ENCODE results near the gene C19orf47.
"Not testable (repeated sequence)": the region's sequence is repeated elsewhere in the genome, so short reads cannot be mapped to it uniquely, and the experiment has no call there.

The C19orf47 gene

DNA sequence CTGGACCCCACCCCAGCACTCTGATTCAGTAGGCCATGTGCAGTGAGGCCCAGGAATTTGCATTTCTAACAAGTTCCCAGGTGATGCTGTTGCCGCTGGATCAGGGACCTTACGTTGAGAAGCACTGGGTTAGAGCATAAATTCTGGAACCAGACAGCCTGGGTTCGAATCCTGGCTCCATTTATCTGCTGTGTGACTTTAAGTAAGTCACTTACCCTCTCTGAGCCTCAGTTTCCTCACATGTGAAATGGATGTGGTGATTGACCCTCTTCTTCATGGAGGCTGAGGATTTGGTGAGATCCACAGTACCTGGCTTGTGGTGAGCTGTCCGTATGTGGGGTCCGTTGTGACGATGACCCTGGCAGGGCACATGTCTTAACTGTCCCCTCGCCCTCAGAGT is 25.9 kb upstream of the C19orf47 start:
- no peak for DNase-seq

DNA sequence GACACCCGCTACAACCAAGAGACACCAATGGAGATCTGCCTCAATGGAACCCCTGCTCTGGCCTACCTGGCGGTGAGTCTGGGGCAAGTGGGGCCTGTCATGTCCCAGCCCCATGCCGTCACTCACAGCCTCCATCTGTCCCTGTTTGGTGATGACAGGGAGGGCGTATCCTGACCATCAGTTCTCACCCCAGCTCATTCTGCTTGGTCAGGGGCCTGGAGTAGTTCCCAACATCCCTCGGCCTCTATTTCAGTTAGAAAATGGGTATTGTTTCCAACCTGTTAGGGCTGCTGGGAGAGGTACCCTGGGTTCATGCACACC is 23.6 kb upstream of the C19orf47 start:
- no peak for DNase-seq

DNA sequence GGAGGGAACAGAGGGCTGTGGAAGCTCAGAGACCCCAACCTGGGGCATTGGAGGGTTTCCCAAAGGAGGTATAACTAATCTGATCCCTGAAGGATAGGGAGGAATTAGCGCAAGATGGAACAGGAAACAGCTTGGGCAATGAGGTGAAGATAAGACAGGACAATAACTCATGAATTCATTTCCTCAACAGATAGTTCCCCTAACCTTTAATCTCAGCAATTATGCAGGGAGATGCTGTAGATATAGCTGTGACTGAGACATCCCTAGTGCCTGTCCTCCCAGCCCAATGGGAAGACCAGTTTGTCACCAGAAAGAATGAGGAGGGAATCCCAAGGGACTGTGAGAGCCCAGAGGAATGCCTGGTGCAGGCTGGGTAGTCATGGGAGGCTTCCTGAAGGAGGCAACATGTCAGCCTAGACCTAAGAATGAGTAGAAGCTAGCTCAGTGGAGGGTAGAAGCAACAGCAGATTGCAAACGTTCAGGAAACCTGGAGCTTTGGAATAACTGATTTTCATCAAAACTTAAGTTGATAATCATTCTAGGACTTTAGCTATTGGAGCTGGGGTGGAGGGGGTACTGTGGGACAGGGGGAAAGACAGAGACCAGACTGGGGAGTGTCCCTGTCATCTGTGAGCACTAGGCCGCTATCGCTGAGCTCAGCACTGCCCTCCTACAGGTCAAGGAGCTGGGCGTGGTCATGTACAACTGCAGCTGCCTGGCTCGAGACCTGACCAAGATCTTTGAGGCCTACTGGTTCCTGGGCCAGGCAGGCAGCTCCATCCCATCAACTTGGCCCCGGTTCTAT is 23.0 kb upstream of the C19orf47 start:
- no peak for DNase-seq

DNA sequence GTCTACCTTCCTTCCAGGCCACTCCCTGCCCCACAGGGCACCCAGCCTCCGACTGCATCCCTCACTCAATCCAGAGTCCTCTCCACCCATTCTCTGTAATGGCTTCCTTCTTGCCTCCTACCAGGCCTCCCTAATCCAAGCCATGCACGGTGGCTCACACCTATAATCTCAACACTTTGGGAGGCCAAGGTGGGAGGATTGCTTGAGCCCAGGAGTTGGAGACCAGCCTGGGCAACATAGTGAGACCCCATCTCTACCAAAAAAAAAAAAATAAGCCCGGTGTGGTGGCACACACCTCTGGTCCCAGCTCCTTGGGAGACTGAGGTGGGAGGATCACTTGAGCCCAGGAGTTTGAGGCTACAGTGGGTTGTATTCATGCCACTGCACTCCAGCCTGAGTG is 22.1 kb upstream of the C19orf47 start:
- DNase-seq = not testable (repeated sequence)

DNA sequence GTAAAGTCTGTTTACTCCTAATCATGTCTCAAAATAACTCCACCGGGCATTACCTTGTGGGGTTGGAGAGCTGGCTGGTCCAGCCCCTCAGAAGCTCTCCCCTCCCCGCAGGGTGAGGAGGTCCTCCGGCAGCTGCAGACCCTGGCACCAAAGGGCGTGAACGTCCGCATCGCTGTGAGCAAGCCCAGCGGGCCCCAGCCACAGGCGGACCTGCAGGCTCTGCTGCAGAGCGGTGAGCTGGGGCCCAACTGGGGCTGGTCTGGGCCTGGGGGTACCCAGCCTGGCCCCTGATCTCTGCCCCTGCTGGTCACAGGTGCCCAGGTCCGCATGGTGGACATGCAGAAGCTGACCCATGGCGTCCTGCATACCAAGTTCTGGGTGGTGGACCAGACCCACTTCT is 21.6 kb upstream of the C19orf47 start:
- no peak for DNase-seq

DNA sequence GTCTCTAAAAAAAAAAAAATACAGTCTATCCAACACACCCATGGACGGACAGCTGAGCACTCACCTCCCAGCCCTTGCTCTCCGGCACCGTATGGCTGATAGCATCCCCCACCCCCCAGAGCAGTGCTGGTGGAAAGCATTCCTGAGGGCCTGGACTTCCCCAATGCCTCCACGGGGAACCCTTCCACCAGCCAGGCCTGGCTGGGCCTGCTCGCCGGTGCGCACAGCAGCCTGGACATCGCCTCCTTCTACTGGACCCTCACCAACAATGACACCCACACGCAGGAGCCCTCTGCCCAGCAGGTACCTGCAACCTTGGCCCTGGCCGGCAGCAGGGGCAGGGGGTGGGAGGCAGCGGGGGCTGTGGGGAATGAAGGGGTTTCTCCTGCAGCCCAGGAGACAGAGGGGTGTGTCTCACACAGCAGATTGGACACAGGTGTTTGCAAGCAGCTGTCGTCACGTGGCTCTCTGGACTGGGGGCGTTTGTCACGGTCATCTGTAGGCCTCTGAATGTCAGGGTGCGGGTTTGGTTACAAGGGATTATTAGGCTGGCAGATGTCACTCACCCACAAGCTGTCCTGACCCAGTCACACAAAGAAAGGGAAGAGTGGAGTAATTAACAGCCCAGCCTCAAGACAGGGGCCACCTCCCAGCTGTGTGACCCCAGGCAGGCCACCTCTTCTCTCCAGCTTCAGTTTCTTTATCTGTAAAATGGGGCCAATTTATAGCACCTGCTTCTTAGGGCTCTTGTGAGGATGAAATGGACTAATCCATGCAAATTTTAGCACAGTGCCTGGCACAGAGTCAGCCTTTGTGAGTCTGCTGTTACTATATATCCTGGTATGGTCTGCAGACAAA is 19.6 kb upstream of the C19orf47 start:
- DNase-seq = no peak

DNA sequence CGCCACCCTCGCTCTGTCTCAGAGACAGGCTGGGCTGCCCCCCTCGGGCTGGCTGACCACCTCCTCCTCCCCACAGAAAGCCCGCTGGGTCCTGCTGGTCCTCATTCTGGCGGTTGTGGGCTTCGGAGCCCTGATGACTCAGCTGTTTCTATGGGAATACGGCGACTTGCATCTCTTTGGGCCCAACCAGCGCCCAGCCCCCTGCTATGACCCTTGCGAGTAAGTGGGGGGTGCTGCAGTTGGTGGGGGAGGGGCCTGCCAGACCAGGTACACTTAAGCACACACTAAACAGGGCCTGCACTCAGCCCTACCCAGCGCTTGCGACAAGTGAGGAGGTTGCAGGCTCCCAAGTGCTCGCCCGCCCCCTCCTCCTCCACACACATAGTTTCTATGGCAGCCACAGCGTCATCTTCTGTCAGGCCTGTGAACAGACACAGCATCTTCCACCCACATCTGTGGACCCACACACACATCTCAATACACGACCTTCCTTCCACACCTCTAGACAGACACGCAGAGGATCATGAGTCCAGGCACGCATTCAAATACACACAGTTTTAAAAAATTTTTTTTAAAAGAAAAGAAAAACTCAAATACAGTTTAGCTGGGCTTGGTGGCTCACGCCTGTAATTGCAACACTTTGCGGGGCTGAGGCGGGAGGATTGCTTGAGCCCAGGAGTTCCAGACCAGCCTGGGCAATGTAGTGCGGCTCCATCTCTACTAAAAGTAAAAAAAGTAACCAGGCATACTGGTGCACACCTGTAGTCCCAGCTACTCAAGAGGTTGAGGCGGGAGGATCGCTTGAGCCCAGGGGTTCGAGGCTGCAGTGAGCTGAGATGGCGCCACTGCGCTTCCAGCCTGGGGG is 18.7 kb upstream of the C19orf47 start:
- DNase-seq = no peak

GRCh38 chr19:40365613-40366401 is 17.6 kb upstream of the C19orf47 start:
- no peak for DNase-seq

DNA sequence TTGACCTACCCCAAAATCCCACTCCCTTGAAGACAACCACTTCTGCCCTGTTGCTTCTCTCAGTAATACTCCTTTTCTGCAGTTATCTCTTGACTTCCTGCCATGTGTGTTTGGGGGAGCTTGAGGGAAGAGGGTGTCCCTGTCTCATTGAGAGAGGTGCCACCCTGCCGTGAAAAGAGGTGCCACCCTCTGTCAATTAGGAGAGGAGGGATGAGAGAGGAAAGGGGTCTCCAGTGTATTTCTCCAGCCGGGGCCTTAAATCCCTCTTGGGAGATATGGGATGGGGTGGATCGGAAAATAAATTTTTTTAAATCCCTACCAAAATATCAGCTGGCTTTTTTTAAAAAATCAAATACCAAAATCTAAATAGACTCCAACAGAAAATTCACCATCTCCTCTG is 16.8 kb upstream of the C19orf47 start:
- no peak for DNase-seq

DNA sequence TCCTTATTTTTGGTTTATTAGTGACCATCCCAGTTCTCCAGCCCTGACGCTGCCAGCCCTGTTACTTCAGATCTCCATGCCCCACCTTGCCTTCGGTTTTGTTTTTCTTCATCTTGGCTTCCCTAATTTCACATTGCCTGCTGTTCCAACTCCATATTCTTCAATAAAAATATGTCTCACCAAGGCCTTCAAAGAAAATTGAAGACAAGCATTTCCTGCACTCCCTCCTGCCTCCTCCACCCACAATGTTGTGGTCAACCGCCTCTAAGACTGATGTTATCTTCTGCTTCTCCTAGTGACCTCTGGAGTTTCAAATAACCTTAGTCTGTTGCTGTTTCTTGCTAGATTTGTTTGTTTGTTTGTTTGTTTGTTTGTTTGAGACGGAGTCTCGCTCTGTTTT is 14.9 kb upstream of the C19orf47 start:
- no peak for DNase-seq

DNA sequence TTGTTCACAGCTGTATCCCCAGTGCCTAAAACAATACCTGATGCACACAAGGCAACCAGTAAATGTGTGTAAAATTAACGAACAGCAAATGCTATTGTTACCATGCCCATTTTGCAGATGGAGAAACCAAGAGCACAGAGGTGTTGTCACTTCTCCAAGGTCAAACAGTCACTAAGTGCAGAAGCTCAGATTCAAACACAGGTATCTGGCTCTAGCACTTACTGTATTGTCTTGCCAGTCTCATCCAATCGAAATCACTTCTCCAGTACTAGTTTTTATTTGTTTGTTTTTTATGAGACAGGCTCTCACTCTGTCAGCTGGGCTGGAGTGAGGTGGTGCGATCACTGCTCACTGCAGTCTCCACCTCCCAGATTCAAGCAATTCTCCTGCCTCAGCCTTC is 14.0 kb upstream of the C19orf47 start:
- DNase-seq = no peak

- no peak for DNase-seq
Measured at GRCh38 chr19:40360708-40361241, 12.6 kb upstream of the C19orf47 start.

DNA sequence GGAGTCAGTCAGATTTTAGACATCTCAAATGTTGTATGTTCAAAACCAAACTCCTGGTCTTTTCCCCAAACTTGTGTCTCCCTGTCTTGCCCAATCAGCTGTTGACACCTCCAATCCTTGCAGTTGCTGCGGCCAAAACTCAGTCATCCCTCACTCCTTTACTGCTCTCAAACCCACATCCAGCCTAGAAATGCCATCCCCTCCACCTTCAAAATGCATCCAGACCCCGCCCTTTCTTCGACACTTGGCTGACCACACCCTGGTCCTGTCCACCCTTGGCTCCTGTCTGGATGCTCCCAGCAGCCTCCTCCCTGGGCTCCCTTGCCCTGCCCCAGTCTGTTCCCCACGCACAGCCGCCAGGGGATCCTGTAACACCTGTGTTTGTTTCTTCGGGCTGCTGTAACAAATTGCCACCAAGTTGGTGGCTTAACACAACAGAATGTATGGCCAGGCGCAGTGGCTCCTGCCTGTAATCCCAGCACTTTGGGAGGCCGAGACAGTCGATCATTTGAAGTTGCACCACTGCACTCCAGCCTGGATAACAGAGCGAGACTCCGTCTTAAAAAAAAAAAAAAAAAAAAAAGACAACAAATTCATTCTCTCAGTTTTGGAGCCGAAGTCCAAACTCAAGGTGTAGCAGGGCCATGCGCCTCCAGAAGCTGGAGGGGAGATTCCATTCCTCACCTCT is 12.0 kb upstream of the C19orf47 start:
- no peak for DNase-seq

DNA sequence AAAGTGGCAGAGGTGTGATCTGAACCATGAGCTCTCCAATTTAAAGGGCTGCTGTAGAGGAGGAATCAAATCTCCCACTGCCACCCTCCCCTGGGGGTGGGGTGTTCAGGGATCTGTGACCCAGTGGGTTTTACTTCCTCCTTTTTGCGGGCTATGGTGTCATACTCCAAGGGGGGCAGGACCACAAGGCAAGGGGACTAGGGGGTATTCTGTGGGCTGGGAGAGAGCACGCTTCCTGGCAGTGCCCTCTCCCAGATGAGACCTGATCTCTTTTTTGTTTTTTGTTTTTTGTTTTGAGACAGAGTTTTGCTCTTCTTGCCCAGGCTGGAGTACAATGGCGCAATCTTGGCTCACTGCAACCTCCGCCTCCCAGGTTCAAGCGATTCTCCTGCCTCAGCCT is 10.6 kb upstream of the C19orf47 start:
- DNase-seq = no peak

DNA sequence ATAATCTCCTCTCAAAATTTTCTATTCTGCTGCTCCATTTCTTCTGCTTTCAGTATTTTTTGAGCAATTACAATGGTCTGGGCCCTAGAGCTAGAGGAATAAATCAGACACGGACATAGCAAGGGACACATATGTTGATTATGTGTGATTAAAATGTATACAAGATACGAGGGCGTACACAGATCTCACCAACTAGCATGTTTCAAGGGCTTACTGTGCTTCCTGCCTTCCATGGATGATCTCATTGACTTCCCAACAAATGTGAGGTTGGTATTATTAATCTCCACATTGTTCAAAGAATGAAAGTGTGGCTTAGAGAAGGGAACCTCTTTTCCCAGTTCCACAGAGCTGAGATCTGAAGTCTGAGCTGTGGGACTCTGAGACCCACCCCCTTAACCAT is 9.4 kb upstream of the C19orf47 start:
- no peak for DNase-seq

DNA sequence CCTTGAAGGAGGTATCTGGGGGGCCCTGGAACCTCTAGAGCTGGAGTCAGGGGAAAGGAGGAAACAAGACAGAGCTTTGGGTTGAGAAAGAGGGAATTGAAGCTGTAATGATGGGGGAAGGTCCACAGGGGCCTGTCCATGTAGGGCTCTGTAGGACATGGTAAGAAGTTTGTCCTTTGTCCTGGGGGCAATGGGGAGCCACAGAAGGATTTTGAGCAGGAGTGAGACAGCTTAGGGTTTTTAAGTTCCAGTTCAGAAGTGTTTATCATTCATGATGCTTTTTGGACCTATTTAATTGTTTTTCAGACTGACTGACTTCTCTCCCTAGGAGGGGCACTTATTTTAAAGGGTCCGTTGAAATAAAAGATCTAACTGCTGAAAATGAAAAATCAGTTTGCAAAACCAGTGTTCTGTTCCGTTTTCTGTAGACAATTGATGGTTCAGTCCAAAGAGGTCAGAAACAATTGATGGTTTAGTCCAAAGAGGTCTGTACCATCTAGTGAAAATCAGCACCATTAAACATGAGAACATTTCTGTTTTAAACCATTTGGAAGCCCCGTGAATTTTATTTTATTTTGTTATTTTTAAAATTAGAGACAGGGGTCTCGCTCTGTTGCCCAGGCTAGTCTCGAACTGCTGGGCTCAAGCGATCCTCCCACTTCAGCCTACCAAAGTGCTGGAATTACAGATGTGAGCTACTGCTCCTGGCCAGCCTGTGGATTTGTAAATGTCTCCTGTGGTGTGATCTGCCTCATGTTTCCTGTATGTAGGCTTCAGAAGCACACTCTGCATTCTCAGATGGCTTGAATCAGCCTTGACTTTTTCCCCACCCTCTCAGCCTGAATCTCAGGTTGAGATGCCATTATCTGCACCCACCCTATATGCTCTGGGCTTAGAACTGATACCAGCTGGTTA is 8.7 kb upstream of the C19orf47 start:
- no peak for DNase-seq

DNA sequence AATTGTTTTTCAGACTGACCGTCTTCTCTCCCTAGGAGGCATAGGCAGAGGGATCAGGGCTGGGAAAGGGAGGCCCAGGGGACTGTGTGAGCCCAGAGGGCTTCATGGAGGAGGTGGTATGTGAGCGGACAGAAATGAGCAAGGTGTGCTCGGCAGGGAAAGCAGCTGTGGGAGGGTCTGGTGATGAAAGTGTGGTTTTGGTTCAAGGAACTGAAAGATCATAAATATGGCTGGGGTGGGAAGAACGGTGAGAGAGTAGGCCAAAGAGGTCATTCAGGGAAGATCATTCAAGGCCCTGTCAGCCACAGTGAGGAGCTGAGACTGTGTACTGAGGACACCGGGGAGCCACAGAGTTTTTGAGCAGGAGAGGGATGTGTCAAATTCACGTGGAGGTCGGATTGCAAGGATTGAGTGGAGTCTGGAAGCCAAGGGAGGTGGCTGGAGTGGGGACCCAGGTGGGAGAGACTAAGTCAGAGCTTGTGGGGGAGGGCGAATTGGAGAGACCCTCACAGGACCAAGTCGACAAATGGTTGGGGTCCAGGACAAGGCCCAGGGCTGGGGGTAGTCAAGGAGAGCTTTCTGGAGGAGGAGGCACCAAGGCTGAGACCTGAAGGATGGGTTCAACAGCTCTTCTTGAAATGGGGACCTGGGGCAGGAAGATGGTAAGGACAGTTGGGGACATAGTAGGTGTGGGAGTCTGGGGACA is 7.9 kb upstream of the C19orf47 start:
- DNase-seq = no peak

DNA sequence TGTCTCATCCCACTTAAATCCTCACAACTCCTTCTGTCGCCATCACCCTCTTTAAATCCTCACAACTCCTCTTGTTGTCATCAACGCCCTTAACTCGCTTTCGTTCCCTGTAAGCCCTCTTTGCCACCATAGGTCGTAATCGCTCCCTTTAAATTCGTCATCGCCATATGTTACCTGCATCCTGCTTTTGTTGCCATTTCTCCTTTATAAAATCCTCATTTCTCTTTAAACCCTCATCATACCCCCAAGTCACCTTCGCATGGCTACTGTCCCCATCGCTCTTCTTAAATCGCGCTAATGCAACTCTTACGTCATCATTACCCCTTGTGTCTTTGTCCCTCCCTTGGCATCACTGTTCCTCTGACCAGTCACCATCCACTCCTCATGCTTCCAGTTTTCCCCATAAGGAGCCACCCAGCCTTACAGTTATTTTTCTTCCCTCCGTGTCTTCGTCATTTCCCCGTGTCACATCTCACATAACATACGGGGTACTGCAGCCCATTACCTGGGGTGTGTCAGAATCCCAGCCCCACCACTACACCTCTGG is 837 bp upstream of the C19orf47 start:
- DNase-seq = no peak

GRCh38 chr19:40344422-40344821 is 3.8 kb downstream of the C19orf47 start:
- DNase-seq = no peak

Data from NCI-H1048 (cell line).